A673 (cell line): ENCODE measurements around the gene MUSK.

Experiments
- CTCF ChIP-seq: fragments of 300-800, 200-600 bp; sonication (generic); conservative IDR thresholded peaks from 2 replicates; pipeline ENCODE4 v1.5.1; 2017; ENCODE audit warnings: low read depth, mild to moderate bottlenecking, antibody characterized with exemption, low read length, moderate library complexity, mixed read lengths
- EZH2 ChIP-seq: fragments of 200-600 bp; sonication (generic); IDR thresholded peaks from 2 replicates; pipeline ENCODE4 v1.6.1; 2017; ENCODE audit warnings: borderline replicate concordance, low read depth, mild to moderate bottlenecking, mixed read lengths, antibody characterized with exemption, low read length; ENCODE audit not compliant: poor library complexity, severe bottlenecking

GRCh38 chr9:110619831-110620230, 48.8 kb upstream of the MUSK start:
- TF ChIP-seq CTCF (no peak), EZH2 (no peak)
